Mesenchymal stem cell (in vitro differentiated cells and primary cell): ENCODE results near the gene MCM10.

ENCODE experiments used
- DNase-seq: peaks from one replicate; pipeline ENCODE4 v3.0.0-alpha.2; 2013
- H2AFZ ChIP-seq: one replicate; pipeline ENCODE4 v1.6.1; 2013; ENCODE audit warnings: low read depth, mild to moderate bottlenecking, control low read depth, inconsistent platforms, low read length, moderate library complexity
- H2AK5ac ChIP-seq: 2 replicates; pipeline ENCODE4 v1.6.1; 2013; ENCODE audit warnings: low read length, moderate library complexity, mild to moderate bottlenecking, inconsistent platforms; ENCODE audit not compliant: severe bottlenecking
- H2BK120ac ChIP-seq: one replicate; pipeline ENCODE4 v1.6.1; 2013; ENCODE audit warnings: low read depth, mild to moderate bottlenecking, inconsistent platforms, low read length, moderate library complexity
- H2BK12ac ChIP-seq, 2 experiments: one replicate each; pipeline ENCODE4 v1.6.1; 2013; ENCODE audit warnings: inconsistent platforms in 2 of 2, low read length in 2 of 2, mild to moderate bottlenecking in 2 of 2, moderate library complexity in 2 of 2, control low read depth in 1 of 2
- H2BK15ac ChIP-seq: one replicate; pipeline ENCODE4 v1.6.1; 2013; ENCODE audit warnings: mild to moderate bottlenecking, low read depth, inconsistent platforms; ENCODE audit not compliant: poor library complexity, severe bottlenecking
- H2BK5ac ChIP-seq: 2 replicates; pipeline ENCODE4 v1.6.1; 2013; ENCODE audit warnings: low read depth, mild to moderate bottlenecking, low read length, control low read depth, inconsistent platforms; ENCODE audit not compliant: poor library complexity, severe bottlenecking
- H3K14ac ChIP-seq, 2 experiments: one replicate each; pipeline ENCODE4 v1.6.1; 2013; ENCODE audit warnings: inconsistent platforms in 2 of 2, low read length in 2 of 2, control low read depth in 1 of 2, mild to moderate bottlenecking in 1 of 2, moderate library complexity in 1 of 2
- H3K18ac ChIP-seq, 2 experiments: one replicate each; pipeline ENCODE4 v1.6.1; 2013; ENCODE audit warnings: inconsistent platforms in 2 of 2, low read length in 2 of 2, control low read depth in 1 of 2, low read depth in 1 of 2, mild to moderate bottlenecking in 1 of 2
- H3K23ac ChIP-seq, 2 experiments: one replicate each; pipeline ENCODE4 v1.6.1; 2013; ENCODE audit warnings: inconsistent platforms in 2 of 2, low read length in 2 of 2, mild to moderate bottlenecking in 2 of 2, moderate library complexity in 2 of 2, control low read depth in 1 of 2
- H3K27ac ChIP-seq: 2 replicates; pipeline ENCODE4 v1.5.1; 2013; ENCODE audit warnings: mild to moderate bottlenecking, moderate library complexity, low read length, control low read depth, inconsistent platforms; ENCODE audit not compliant: poor library complexity, severe bottlenecking
- H3K27me3 ChIP-seq, 2 experiments: 2 replicates each; pipeline versions ENCODE4 v1.6.1 to v1.7.0; 2013; ENCODE audit warnings: low read length in 2 of 2, mild to moderate bottlenecking in 2 of 2, moderate library complexity in 2 of 2, control low read depth in 1 of 2, inconsistent platforms in 1 of 2; ENCODE audit not compliant: control insufficient read depth in 1 of 2, insufficient read depth in 1 of 2
- H3K36me3 ChIP-seq, 2 experiments: 2 replicates each; pipeline versions ENCODE4 v1.6.1 to v1.7.0; 2013; ENCODE audit warnings: low read length in 2 of 2, control low read depth in 1 of 2, inconsistent platforms in 1 of 2, low read depth in 1 of 2, mild to moderate bottlenecking in 1 of 2; ENCODE audit not compliant: insufficient read depth in 2 of 2, control insufficient read depth in 1 of 2
- H3K4ac ChIP-seq, 2 experiments: one replicate each; pipeline ENCODE4 v1.6.1; 2013; ENCODE audit warnings: inconsistent platforms in 2 of 2, low read length in 2 of 2, mild to moderate bottlenecking in 2 of 2, moderate library complexity in 2 of 2, control low read depth in 1 of 2, low read depth in 1 of 2
- H3K4me1 ChIP-seq: 2 replicates; pipeline ENCODE4 v1.6.1; 2013; ENCODE audit warnings: low read depth, low read length, control low read depth; ENCODE audit not compliant: control insufficient read depth, insufficient read depth
- H3K4me2 ChIP-seq: 2 replicates; pipeline ENCODE4 v1.6.1; 2013; ENCODE audit warnings: low read length, mild to moderate bottlenecking, inconsistent platforms; ENCODE audit not compliant: poor library complexity, severe bottlenecking
- H3K4me3 ChIP-seq, 2 experiments: 2 replicates each; pipeline versions ENCODE4 v1.5.1 to v1.7.0; 2013; ENCODE audit warnings: low read length in 2 of 2, mild to moderate bottlenecking in 2 of 2, control low read depth in 1 of 2, low read depth in 1 of 2; ENCODE audit not compliant: insufficient read depth in 1 of 2
- H3K79me1 ChIP-seq: replicated peaks from 2 replicates; pipeline ENCODE4 v1.6.1; 2013; ENCODE audit warnings: mild to moderate bottlenecking, control low read depth, low read length, inconsistent platforms; ENCODE audit not compliant: poor library complexity, severe bottlenecking
- H3K9ac ChIP-seq: 2 replicates; pipeline ENCODE4 v1.7.0; 2013; ENCODE audit warnings: mild to moderate bottlenecking, low read length, moderate library complexity
- H3K9me3 ChIP-seq: 2 replicates; pipeline ENCODE4 v1.7.0; 2013; ENCODE audit warnings: mild to moderate bottlenecking, low read length; ENCODE audit not compliant: control insufficient read depth
- H4K8ac ChIP-seq: one replicate; pipeline ENCODE4 v1.6.1; 2013; ENCODE audit warnings: inconsistent platforms, mild to moderate bottlenecking, low read length, moderate library complexity
- H4K91ac ChIP-seq: one replicate; pipeline ENCODE4 v1.6.1; 2013; ENCODE audit warnings: mild to moderate bottlenecking, low read length, inconsistent platforms
- WGBS: methylation state at CpG from one replicate; pipeline ENCODE4 v1.1.7; 2013; ENCODE audit warnings: mixed read lengths; 5-methylcytosine and 5-hydroxymethylcytosine counted together

Gene MCM10

GRCh38 chr10:13247246-13247645 is 85.9 kb downstream of the MCM10 start:
- Histone ChIP-seq H3K9me3 (no peaks in the 10 kb centered on the region), H3K9ac (no peak overlapping the region), H3K79me1 (no peaks in the 10 kb centered on the region), H3K4ac (no peak overlapping the region), H3K27me3 (peaks cover 0 to 5% of the 10 kb centered on the region in 2 experiments), H3K23ac (no peak overlapping the region), H3K4me1 (no peaks in the 10 kb centered on the region), H4K91ac (no peak overlapping the region), H3K14ac (no peak overlapping the region), H2AK5ac (no peak overlapping the region), H2BK5ac (no peak overlapping the region), H3K4me2 (no peak overlapping the region), H4K8ac (no peak overlapping the region), H2BK12ac (no peak overlapping the region), H3K27ac (no peak overlapping the region), H3K36me3 (no peaks in the 10 kb centered on the region), H2BK15ac (no peak overlapping the region), H2AFZ (no peak overlapping the region), H3K4me3 (no peak overlapping the region), H3K18ac (no peak overlapping the region), H2BK120ac (no peak overlapping the region)
- DNase-seq: no peak
- WGBS: 79% methylated on average over 9 of the region's 9 CpGs

DNA sequence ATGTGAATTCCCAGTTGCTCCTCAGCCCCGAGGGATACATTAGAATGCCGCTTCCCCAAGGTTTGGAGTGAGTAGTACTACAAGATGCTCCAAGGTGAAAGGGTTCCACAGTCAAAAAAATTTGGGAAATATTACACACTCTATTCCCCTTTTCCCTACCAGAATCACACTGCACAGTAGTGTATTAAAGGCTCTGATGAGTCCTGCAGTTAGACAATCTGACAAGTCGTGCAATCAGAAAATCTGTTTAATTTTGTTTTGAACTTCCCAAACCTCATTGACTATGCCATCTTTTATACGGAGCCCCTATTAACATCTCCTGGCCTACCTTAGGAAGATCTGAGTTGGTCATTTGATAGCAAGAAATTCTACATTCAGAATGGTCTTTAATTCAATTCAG is 86.4 kb downstream of the MCM10 start:
- H3K9me3 ChIP-seq: no peaks in the 10 kb centered on the region
- no peak overlapping the region for H3K9ac ChIP-seq
- no peak overlapping the region for H2BK5ac ChIP-seq
- no peak overlapping the region for H3K4me2 ChIP-seq
- H2BK15ac ChIP-seq: no peak overlapping the region
- no peak overlapping the region for H3K14ac ChIP-seq
- H3K27ac ChIP-seq: no peak overlapping the region
- no peak overlapping the region for H4K91ac ChIP-seq
- H2AK5ac ChIP-seq: no peak overlapping the region
- H3K4me1 ChIP-seq: no peaks in the 10 kb centered on the region
- 94% methylated on average over 3 of the region's 4 CpGs for WGBS
- no peak overlapping the region for H3K18ac ChIP-seq
- no peak for DNase-seq
- H3K79me1 ChIP-seq: no peaks in the 10 kb centered on the region
- H3K4ac ChIP-seq: no peak overlapping the region
- no peak overlapping the region for H2BK12ac ChIP-seq
- H3K23ac ChIP-seq: no peak overlapping the region
- no peak overlapping the region for H2AFZ ChIP-seq
- no peak overlapping the region for H4K8ac ChIP-seq
- H3K4me3 ChIP-seq: no peak overlapping the region
- no peak overlapping the region for H2BK120ac ChIP-seq
- peaks cover 0 to 5% of the 10 kb centered on the region in 2 experiments for H3K27me3 ChIP-seq
- H3K36me3 ChIP-seq: no peaks in the 10 kb centered on the region

- Histone ChIP-seq H2BK5ac (no peak overlapping the region), H2BK120ac (no peak overlapping the region), H3K4me1 (no peaks in the 10 kb centered on the region), H3K27me3 (peaks cover 0 to 8% of the 10 kb centered on the region in 2 experiments), H3K4ac (no peak overlapping the region), H3K79me1 (no peaks in the 10 kb centered on the region), H3K4me2 (no peak overlapping the region), H3K14ac (no peak overlapping the region), H3K27ac (no peak overlapping the region), H3K9me3 (no peaks in the 10 kb centered on the region), H3K4me3 (no peak overlapping the region), H2BK12ac (no peak overlapping the region), H4K8ac (no peak overlapping the region), H2BK15ac (no peak overlapping the region), H3K9ac (no peak overlapping the region), H3K23ac (no peak overlapping the region), H4K91ac (no peak overlapping the region), H2AFZ (no peak overlapping the region), H3K18ac (no peak overlapping the region), H2AK5ac (no peak overlapping the region), H3K36me3 (no peaks in the 10 kb centered on the region)
- DNase-seq: no peak
- 92% methylated on average over 4 of the region's 4 CpGs for whole genome bisulfite sequencing
Observed at GRCh38 chr10:13253726-13254125, 92.4 kb downstream of the MCM10 start.

- no peaks in the 10 kb centered on the region for H3K9me3 ChIP-seq
- H3K18ac ChIP-seq: no peak overlapping the region
- H2AK5ac ChIP-seq: no peak overlapping the region
- no peak overlapping the region for H2BK5ac ChIP-seq
- H3K9ac ChIP-seq: no peak overlapping the region
- no peak overlapping the region for H3K4ac ChIP-seq
- no peak overlapping the region for H3K4me2 ChIP-seq
- H2BK15ac ChIP-seq: no peak overlapping the region
- no peak overlapping the region for H3K23ac ChIP-seq
- H3K14ac ChIP-seq: no peak overlapping the region
- no peak for DNase-seq
- 100% methylated on average over 1 of the region's 2 CpGs for WGBS
- H4K8ac ChIP-seq: no peak overlapping the region
- H3K36me3 ChIP-seq: no peaks in the 10 kb centered on the region
- no peak overlapping the region for H2BK120ac ChIP-seq
- peaks cover 0 to 8% of the 10 kb centered on the region in 2 experiments for H3K27me3 ChIP-seq
- H2AFZ ChIP-seq: no peak overlapping the region
- H3K4me1 ChIP-seq: no peaks in the 10 kb centered on the region
- H3K79me1 ChIP-seq: no peaks in the 10 kb centered on the region
- no peak overlapping the region for H4K91ac ChIP-seq
- no peak overlapping the region for H2BK12ac ChIP-seq
- H3K27ac ChIP-seq: no peak overlapping the region
- no peak overlapping the region for H3K4me3 ChIP-seq
Observed at GRCh38 chr10:13256627-13257026, 95.3 kb downstream of the MCM10 start.
